ENCODE data around the gene SALL4.
"Not testable (repeated sequence)": the region's sequence is repeated elsewhere in the genome, so short reads cannot be mapped to it uniquely, and the experiment has no call there.

SALL4 gene

GRCh38 chr20:51763965-51764602 lies 38.2 kb downstream of the SALL4 start:
- no peak for DNase-seq

GRCh38 chr20:51760905-51761546 lies 41.3 kb downstream of the SALL4 start:
- no peak for DNase-seq

- no peak for DNase-seq
These were observed 42.4 kb downstream of the SALL4 start for GRCh38 chr20:51759769-51760510.

GRCh38 chr20:51758978-51759544 lies 43.3 kb downstream of the SALL4 start:
- DNase-seq: no peak

- DNase-seq: no peak
These were observed 45.1 kb downstream of the SALL4 start for GRCh38 chr20:51757226-51757625.

- no peak for DNase-seq
These were observed 45.7 kb downstream of the SALL4 start for GRCh38 chr20:51756653-51757052.

GRCh38 chr20:51753220-51753619 lies 49.1 kb downstream of the SALL4 start:
- DNase-seq: not testable (repeated sequence)

- no peak for DNase-seq
These were observed 49.9 kb downstream of the SALL4 start for GRCh38 chr20:51752343-51752951.

- no peak for DNase-seq
These were observed 51.4 kb downstream of the SALL4 start for GRCh38 chr20:51750770-51751388.

- DNase-seq: peak; percentile 14
These were observed 52.1 kb downstream of the SALL4 start for GRCh38 chr20:51750037-51750769.

GRCh38 chr20:51749674-51750036 lies 52.7 kb downstream of the SALL4 start:
- DNase-seq: no peak

- no peak for DNase-seq
These were observed 55.0 kb downstream of the SALL4 start for GRCh38 chr20:51747182-51747911.

GRCh38 chr20:51745804-51746203 lies 56.5 kb downstream of the SALL4 start:
- DNase-seq: no peak

- no peak for DNase-seq
These were observed 61.5 kb downstream of the SALL4 start for GRCh38 chr20:51740838-51741237.

- DNase-seq: not testable (repeated sequence)
These were observed 62.0 kb downstream of the SALL4 start for GRCh38 chr20:51740308-51740707.

- DNase-seq: no peak
These were observed 62.5 kb downstream of the SALL4 start for GRCh38 chr20:51739722-51740249.

- DNase-seq: no peak
These were observed 63.4 kb downstream of the SALL4 start for GRCh38 chr20:51738877-51739447.

GRCh38 chr20:51738261-51738660 lies 64.1 kb downstream of the SALL4 start:
- not testable (repeated sequence) for DNase-seq

- no peak for DNase-seq
These were observed 65.4 kb downstream of the SALL4 start for GRCh38 chr20:51736947-51737346.

- DNase-seq: no peak
These were observed 66.4 kb downstream of the SALL4 start for GRCh38 chr20:51735728-51736600.
